Heart left ventricle (tissue), 16 donors: ENCODE measurements around the gene OSM. TPM values are rescaled to one million over a fixed set of nuclear protein-coding genes. Genes with fewer than 3 reads are reported as not detected.

Experiments
- ATAC-seq, 4 donors: fragments of 200-7000 bp; cut with Tn5 transposase; one replicate each; pipeline ENCODE4 v1.9.1; 2020 to 2022; ENCODE audit warnings: moderate library complexity in 4 of 4, mild to moderate bottlenecking in 3 of 4, moderate number of reproducible peaks in 1 of 4
- DNase-seq, 5 donors: peaks; one replicate each; pipeline ENCODE4 v3.0.0-alpha.2; 2020
- H3K27ac ChIP-seq, 12 donors: fragments of 200-600 bp; sonication (generic) in 4 of 12; one replicate each; pipeline versions ENCODE4 v1.5.0 to v1.8.0; 2016 to 2022; ENCODE audit warnings: mild to moderate bottlenecking in 2 of 12
- H3K27me3 ChIP-seq, 9 donors: fragments of 200-600 bp; sonication (generic) in 2 of 9; one replicate each; pipeline versions ENCODE4 v1.5.1 to v1.8.0; 2016 to 2022; ENCODE audit warnings: mild to moderate bottlenecking in 3 of 9
- H3K36me3 ChIP-seq, 9 donors: fragments of 200-600 bp; sonication (generic) in 2 of 9; one replicate each; pipeline versions ENCODE4 v1.5.0 to v1.8.0; 2018 to 2022; ENCODE audit warnings: mild to moderate bottlenecking in 2 of 9
- H3K4me1 ChIP-seq, 12 donors: fragments of 200-600 bp; sonication (generic) in 4 of 12; one replicate each; pipeline versions ENCODE4 v1.5.0 to v1.8.0; 2016 to 2022; ENCODE audit warnings: mild to moderate bottlenecking in 3 of 12
- H3K4me3 ChIP-seq, 12 donors: fragments of 200-600 bp; sonication (generic) in 4 of 12; one replicate each; pipeline versions ENCODE4 v1.5.0 to v1.8.0; 2017 to 2022; ENCODE audit warnings: mild to moderate bottlenecking in 9 of 12, moderate library complexity in 4 of 12
- H3K9me3 ChIP-seq, 12 donors: fragments of 200-600 bp; sonication (generic) in 4 of 12; one replicate each; pipeline versions ENCODE4 v1.5.0 to v1.8.0; 2016 to 2022; ENCODE audit warnings: mild to moderate bottlenecking in 1 of 12
- POLR2A ChIP-seq, 2 donors: fragments of 450-650 bp; IDR thresholded peaks; one replicate each; pipeline ENCODE4 v1.6.1; 2017; ENCODE audit warnings: antibody characterized with exemption in 2 of 2, mild to moderate bottlenecking in 2 of 2, moderate library complexity in 2 of 2
- WGBS, 4 donors: extraction: QIAGEN DNeasy Blood & Tissue Kit in 2 of 4; methylation state at CpG; one replicate each; pipeline versions ENCODE4 v1.1.5 to v1.1.7; 2013 to 2018; 5-methylcytosine and 5-hydroxymethylcytosine counted together
- intact Hi-C, 10 donors: fragments of 100-400 bp; cut with DNase I; formaldehyde crosslinking; loops; one replicate each; pipeline versions ENCODE4 v1.11.1 to v1.14.2; 2022
- polyA plus RNA-seq, 2 donors: library from polyadenylated mRNA; stranded (reverse); fragments of 200-250 nt; gene quantifications; one replicate each; pipeline ENCODE4 v1.2.3, GENCODE V29; 2013
- total RNA-seq, 9 donors: library from RNA; depleted of rRNA in 2 of 9; stranded (reverse); fragments of >200 nt in 2 of 9; fragmentation: NEBNext Ultra II Directional in 3 of 9; extraction: Animal tissue kit (Norgen Biotek cat#: 25700) in 3 of 9; gene quantifications; one replicate each; pipeline versions ENCODE4 v1.1.0 to v1.2.4, GENCODE V29; 2016 to 2023
- TF ChIP-seq, protein P1 (sequence below), 12 donors: fragments of 200-600 bp; sonication (generic) in 4 of 12; IDR thresholded peaks; one replicate each; pipeline versions ENCODE4 v1.5.0 to v1.8.0; 2018 to 2022; ENCODE audit warnings: antibody characterized with exemption in 12 of 12, mild to moderate bottlenecking in 5 of 12
- donor health status: ischemic (EF 13 %, LVEDD 7.1; RV severe dilation, severe dysfunction).
- donor health status: healthy with polysubstance abuse.
- donor health status: DM: no; HTN: yes; CAD: no.
- donor health status: DM: no; HTN: no; CAD: no.
- donor health status: ischemic (EF 25% LVEDD 6.9; RV normal size, moderate dysfunction).
- donor health status: ischemic (EF 25% LVEDD 5.7; RV mildly dilated, moderate dysfunction).
- donor health status: healthy.
- donor health status: DM: yes; HTN: yes; CAD: no.
- donor health status: ischemic (EF 35%, LVEDD 5.7; RV mildly dilated, moderate dysfunction).
- donor health status: nonischemic (EF 11% LVEDD 7.7; RV severe dilation, severe dysfunction).
- donor health status: DM: yes; HTN: yes; CAD: no.
- donor health status: PGD.
- donor health status: ischemic (EF 29% LVEDD 5.4; RV normal size, mild dysfunction).
- donor health status: nonischemic (EF 23%, LVEDD 6.1; RV moderate dilation, normal function).

Gene OSM
- total and polyA plus RNA-seq, 11 donors = 0.17 to 5.0 (median 0.27) TPM; not detected in 2

GRCh38 chr22:30279046-30279788 is 12.6 kb upstream of the OSM start:
- intact Hi-C loops = loop anchor here in 1 of 10 donors (5.0 kb wide), 1 partner anchor 98 kb away; no protein-coding TSS in a partner anchor

GRCh38 chr22:30277547-30278344 is 11.1 kb upstream of the OSM start:
- 38 to 57% (median 51%) methylated on average over 13 to 14 of the region's 14 CpGs for WGBS, 4 donors
- DNase-seq (no peak), ATAC-seq (peak in 3 of 4 donors; percentile 61 to 77 (median 65))
- H3K36me3 ChIP-seq = no peaks in the 10 kb centered on the region
- H3K27ac ChIP-seq = peak overlapping the region in 8 of 12 donors; percentile 18 to 80 (median 51)
- H3K4me1 ChIP-seq = peaks cover 0 to 80% (median 7%) of the 10 kb centered on the region in 12 donors
- H3K27me3 ChIP-seq = no peaks in the 10 kb centered on the region
- intact Hi-C loops = loop anchor here in 1 of 10 donors (5.0 kb wide), 1 partner anchor 100 kb away; no protein-coding TSS in a partner anchor
- H3K4me3 ChIP-seq = peak overlapping the region in 1 of 12 donors; percentile 16
- TF ChIP-seq, protein P1, sequence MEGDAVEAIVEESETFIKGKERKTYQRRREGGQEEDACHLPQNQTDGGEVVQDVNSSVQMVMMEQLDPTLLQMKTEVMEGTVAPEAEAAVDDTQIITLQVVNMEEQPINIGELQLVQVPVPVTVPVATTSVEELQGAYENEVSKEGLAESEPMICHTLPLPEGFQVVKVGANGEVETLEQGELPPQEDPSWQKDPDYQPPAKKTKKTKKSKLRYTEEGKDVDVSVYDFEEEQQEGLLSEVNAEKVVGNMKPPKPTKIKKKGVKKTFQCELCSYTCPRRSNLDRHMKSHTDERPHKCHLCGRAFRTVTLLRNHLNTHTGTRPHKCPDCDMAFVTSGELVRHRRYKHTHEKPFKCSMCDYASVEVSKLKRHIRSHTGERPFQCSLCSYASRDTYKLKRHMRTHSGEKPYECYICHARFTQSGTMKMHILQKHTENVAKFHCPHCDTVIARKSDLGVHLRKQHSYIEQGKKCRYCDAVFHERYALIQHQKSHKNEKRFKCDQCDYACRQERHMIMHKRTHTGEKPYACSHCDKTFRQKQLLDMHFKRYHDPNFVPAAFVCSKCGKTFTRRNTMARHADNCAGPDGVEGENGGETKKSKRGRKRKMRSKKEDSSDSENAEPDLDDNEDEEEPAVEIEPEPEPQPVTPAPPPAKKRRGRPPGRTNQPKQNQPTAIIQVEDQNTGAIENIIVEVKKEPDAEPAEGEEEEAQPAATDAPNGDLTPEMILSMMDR (IDR thresholded peaks at IDR 0.05) = no peak
- TF ChIP-seq POLR2A (IDR thresholded peaks at IDR 0.05) = no peak
- H3K9me3 ChIP-seq = no peaks in the 10 kb centered on the region

More at GRCh38 chr22:30279046-30279788, 12.6 kb upstream of the OSM start:
- WGBS, 4 donors = 77 to 85% (median 80%) methylated on average over 13 to 16 of the region's 16 CpGs
- Histone ChIP-seq H3K27me3 (no peaks in the 10 kb centered on the region), H3K4me3 (no peak overlapping the region), H3K9me3 (no peaks in the 10 kb centered on the region), H3K27ac (peak overlapping the region in 1 of 12 donors; percentile 27), H3K36me3 (peaks cover 0 to 3% (median 0%) of the 10 kb centered on the region in 9 donors), H3K4me1 (peaks cover 0 to 76% (median 7%) of the 10 kb centered on the region in 12 donors)
- TF ChIP-seq, protein P1 (IDR thresholded peaks at IDR 0.05) = no peak
- no peak for TF ChIP-seq POLR2A (IDR thresholded peaks at IDR 0.05)
- peak in 3 of 4 donors; percentile 42 to 59 (median 48) for ATAC-seq
- peak; percentile 53 to 84 (median 64) for DNase-seq

DNA sequence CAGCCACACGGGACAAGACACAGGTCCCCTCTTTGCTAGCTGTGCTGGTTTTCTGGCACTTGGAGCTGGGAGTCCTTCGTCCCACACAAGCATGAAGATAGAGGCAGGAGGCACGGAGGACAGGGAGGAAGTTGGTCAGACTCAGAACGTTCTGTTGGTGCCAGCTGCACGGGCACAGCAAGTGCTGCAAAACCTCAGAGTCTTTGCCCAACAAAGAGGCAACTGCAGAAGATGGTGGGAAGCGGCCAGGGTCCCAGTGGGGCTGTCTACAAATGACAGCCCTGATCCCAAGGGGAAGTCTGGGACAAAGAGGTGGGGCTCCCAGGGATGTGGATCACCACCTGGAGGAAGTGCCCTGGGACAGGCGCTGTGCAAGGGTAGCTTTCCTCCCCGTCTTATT is 9.4 kb upstream of the OSM start:
- Histone ChIP-seq H3K4me3 (no peak overlapping the region), H3K36me3 (no peaks in the 10 kb centered on the region), H3K4me1 (peaks cover 0 to 87% (median 7%) of the 10 kb centered on the region in 12 donors), H3K27ac (peak overlapping the region in 1 of 12 donors; percentile 37), H3K9me3 (no peaks in the 10 kb centered on the region), H3K27me3 (no peaks in the 10 kb centered on the region)
- WGBS, 4 donors = 72 to 77% (median 75%) methylated on average over 8 of the region's 8 CpGs
- ATAC-seq (no peak), DNase-seq (no peak)
- intact Hi-C loops = loop anchor here in 1 of 10 donors (5.0 kb wide), 1 partner anchor 101 kb away; no protein-coding TSS in a partner anchor
- TF ChIP-seq POLR2A (IDR thresholded peaks at IDR 0.05) = no peak
- TF ChIP-seq, protein P1 (IDR thresholded peaks at IDR 0.05) = no peak
